HepG2 (cell line): ENCODE data around the gene NFATC3. TPM values are rescaled to one million over a fixed set of nuclear protein-coding genes. Genes with fewer than 3 reads are reported as not detected.

Experiments used
- CBX1 ChIP-seq: IDR thresholded peaks from one replicate; pipeline ENCODE4 v1.6.1; 2016; ENCODE audit warnings: antibody characterized with exemption, low read depth
- JARID2 ChIP-seq: sonication (generic); formaldehyde crosslinking; IDR thresholded peaks from 2 replicates; pipeline ENCODE4 v1.8.1; 2023; ENCODE audit warnings: missing genetic modification reagents, inconsistent platforms; ENCODE audit not compliant: insufficient replicate concordance
- MEF2D ChIP-seq: sonication (generic); formaldehyde crosslinking; IDR thresholded peaks from 2 replicates; pipeline ENCODE4 v1.5.1; 2020; ENCODE audit warnings: mild to moderate bottlenecking, missing genetic modification reagents
- RFX5 ChIP-seq: IDR thresholded peaks from 2 replicates; pipeline ENCODE4 v1.6.1; 2011; ENCODE audit warnings: low read depth, low read length, improper control_type of control experiment
- SAFB2 ChIP-seq: sonication (generic); formaldehyde crosslinking; IDR thresholded peaks from 2 replicates; pipeline ENCODE4 v1.5.1; 2020; ENCODE audit warnings: missing genetic modification reagents, low read depth, mild to moderate bottlenecking, borderline replicate concordance
- SALL1 ChIP-seq: sonication (generic); formaldehyde crosslinking; IDR thresholded peaks from 2 replicates; pipeline ENCODE4 v1.8.0; 2022; ENCODE audit warnings: mild to moderate bottlenecking, missing genetic modification reagents
- SIN3B ChIP-seq: fragments of 150-350 bp; IDR thresholded peaks from 2 replicates; pipeline ENCODE4 v1.6.1; 2014; ENCODE audit warnings: low read length
- SMAD1 ChIP-seq: sonication (generic); formaldehyde crosslinking; IDR thresholded peaks from 2 replicates; pipeline ENCODE4 v1.4.0; 2020; ENCODE audit warnings: missing genetic modification reagents, low read depth, mild to moderate bottlenecking, borderline replicate concordance
- STAT5B ChIP-seq: sonication (generic); formaldehyde crosslinking; IDR thresholded peaks from 2 replicates; pipeline ENCODE4 v1.4.0; 2020; ENCODE audit warnings: missing genetic modification reagents
- TCF7 ChIP-seq: sonication (generic); IDR thresholded peaks from 2 replicates; pipeline ENCODE4 v1.6.1; 2016; ENCODE audit warnings: antibody characterized with exemption, low read depth
- ZBTB8A ChIP-seq: sonication (generic); formaldehyde crosslinking; IDR thresholded peaks from 2 replicates; pipeline ENCODE4 v1.4.0; 2020; ENCODE audit warnings: mild to moderate bottlenecking, low read depth, missing genetic modification reagents, borderline replicate concordance
- ZFP62 ChIP-seq: sonication (generic); formaldehyde crosslinking; IDR thresholded peaks from 2 replicates; pipeline ENCODE4 v1.4.0; 2020; ENCODE audit warnings: missing genetic modification reagents
- ZNF124 ChIP-seq: sonication (generic); formaldehyde crosslinking; IDR thresholded peaks from 2 replicates; pipeline ENCODE4 v1.4.0; 2020; ENCODE audit warnings: missing genetic modification reagents
- ZNF263 ChIP-seq: sonication (generic); formaldehyde crosslinking; IDR thresholded peaks from 2 replicates; pipeline ENCODE4 v1.4.0; 2020; ENCODE audit warnings: missing genetic modification reagents
- ZNF329 ChIP-seq: sonication (generic); formaldehyde crosslinking; IDR thresholded peaks from 2 replicates; pipeline ENCODE4 v1.9.0; 2021; ENCODE audit warnings: low read depth, mild to moderate bottlenecking, missing genetic modification reagents
- ZNF430 ChIP-seq: sonication (generic); formaldehyde crosslinking; IDR thresholded peaks from 2 replicates; pipeline ENCODE4 v1.9.0; 2021; ENCODE audit warnings: mild to moderate bottlenecking, missing genetic modification reagents
- ZNF552 ChIP-seq: sonication (generic); formaldehyde crosslinking; IDR thresholded peaks from 2 replicates; pipeline ENCODE4 v1.9.0; 2022; ENCODE audit warnings: missing genetic modification reagents, mild to moderate bottlenecking, borderline replicate concordance
- ZNF589 ChIP-seq: sonication (generic); formaldehyde crosslinking; conservative IDR thresholded peaks from 2 replicates; pipeline ENCODE4 v1.8.0; 2022; ENCODE audit warnings: mild to moderate bottlenecking, moderate library complexity, missing genetic modification reagents
- ZNF598 ChIP-seq: sonication (generic); formaldehyde crosslinking; IDR thresholded peaks from 2 replicates; pipeline ENCODE4 v1.5.1; 2020; ENCODE audit warnings: mild to moderate bottlenecking, missing genetic modification reagents, borderline replicate concordance
- ZNF788 ChIP-seq: sonication (generic); formaldehyde crosslinking; IDR thresholded peaks from 2 replicates; pipeline ENCODE4 v1.5.0; 2020; ENCODE audit warnings: mild to moderate bottlenecking, missing genetic modification reagents, borderline replicate concordance
- ZNF850 ChIP-seq: sonication (generic); formaldehyde crosslinking; conservative IDR thresholded peaks from 2 replicates; pipeline ENCODE4 v1.9.0; 2021; ENCODE audit warnings: mild to moderate bottlenecking, missing genetic modification reagents
- ZSCAN31 ChIP-seq: sonication (generic); formaldehyde crosslinking; IDR thresholded peaks from 2 replicates; pipeline ENCODE4 v1.5.0; 2020; ENCODE audit warnings: low read depth, mild to moderate bottlenecking, missing genetic modification reagents
- ZSCAN9 ChIP-seq: IDR thresholded peaks from 2 replicates; pipeline ENCODE4 v1.6.1; 2016; ENCODE audit warnings: borderline replicate concordance
- polyA plus RNA-seq, 8 experiments: library from polyadenylated mRNA; depleted of rRNA in 3 of 8; stranded (reverse) in 7 of 8; unstranded in 1 of 8; fragments of >200 nt; fragmentation: Illumina TruSeq in 4 of 8; extraction: Trizol in 4 of 8; gene quantifications; 2 replicates each; pipeline versions ENCODE4 v1.2.1 to v1.2.3, GENCODE V29; 2011 to 2016; ENCODE audit warnings: low read depth in 4 of 8, missing spikeins in 1 of 8, mixed read lengths in 1 of 8; ENCODE audit not compliant: insufficient read depth in 1 of 8
- total RNA-seq, 5 experiments: library from RNA; depleted of rRNA; stranded (reverse); fragments of >200 nt; fragmentation: Illumina TruSeq; extraction: Trizol; gene quantifications; 2 replicates each; pipeline ENCODE4 v1.2.3, GENCODE V29; 2016; ENCODE audit warnings: low read depth in 1 of 5
- TF ChIP-seq, protein P1 (sequence below): sonication (generic); formaldehyde crosslinking; IDR thresholded peaks from 2 replicates; pipeline ENCODE4 v1.4.0; 2020; ENCODE audit warnings: mild to moderate bottlenecking, missing genetic modification reagents, borderline replicate concordance
- TF ChIP-seq, protein P2 (sequence below): sonication (generic); formaldehyde crosslinking; IDR thresholded peaks from 2 replicates; pipeline ENCODE4 v1.8.0; 2022; ENCODE audit warnings: mild to moderate bottlenecking, missing genetic modification reagents, borderline replicate concordance

Gene NFATC3
- total and polyA plus RNA-seq, 2 of the 13 experiments (the other 11 are each of a cell fraction or from before 2014, with no cell fraction given) = 52.6 to 62.7 TPM

DNA sequence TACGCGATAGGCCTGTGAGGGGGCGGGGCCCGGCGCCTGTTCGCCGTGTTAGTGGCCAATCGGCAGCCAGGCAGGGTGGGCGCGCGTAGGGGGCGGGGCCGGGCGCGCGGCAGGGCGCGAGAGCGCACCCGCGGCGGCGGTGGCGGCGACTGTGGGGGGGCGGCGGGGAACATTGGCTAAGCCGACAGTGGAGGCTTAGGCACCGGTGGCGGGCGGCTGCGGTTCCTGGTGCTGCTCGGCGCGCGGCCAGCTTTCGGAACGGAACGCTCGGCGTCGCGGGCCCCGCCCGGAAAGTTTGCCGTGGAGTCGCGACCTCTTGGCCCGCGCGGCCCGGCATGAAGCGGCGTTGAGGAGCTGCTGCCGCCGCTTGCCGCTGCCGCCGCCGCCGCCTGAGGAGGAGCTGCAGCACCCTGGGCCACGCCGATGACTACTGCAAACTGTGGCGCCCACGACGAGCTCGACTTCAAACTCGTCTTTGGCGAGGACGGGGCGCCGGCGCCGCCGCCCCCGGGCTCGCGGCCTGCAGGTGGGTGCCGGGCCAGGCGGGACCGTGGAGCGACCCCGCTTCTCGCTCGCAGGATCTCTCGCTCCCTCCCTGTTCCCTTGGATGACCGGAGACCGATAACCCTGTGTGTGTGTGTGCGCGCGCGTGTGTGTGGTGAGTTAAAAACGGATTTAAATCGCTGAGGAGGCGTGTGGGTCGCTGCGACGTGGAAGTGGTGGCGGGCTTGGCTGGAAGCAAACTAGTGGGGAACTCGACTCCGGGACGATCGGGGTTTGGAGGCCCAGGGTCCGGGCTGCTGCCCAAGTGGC, at the start of gene NFATC3 (continued):
- TF ChIP-seq, protein P1, sequence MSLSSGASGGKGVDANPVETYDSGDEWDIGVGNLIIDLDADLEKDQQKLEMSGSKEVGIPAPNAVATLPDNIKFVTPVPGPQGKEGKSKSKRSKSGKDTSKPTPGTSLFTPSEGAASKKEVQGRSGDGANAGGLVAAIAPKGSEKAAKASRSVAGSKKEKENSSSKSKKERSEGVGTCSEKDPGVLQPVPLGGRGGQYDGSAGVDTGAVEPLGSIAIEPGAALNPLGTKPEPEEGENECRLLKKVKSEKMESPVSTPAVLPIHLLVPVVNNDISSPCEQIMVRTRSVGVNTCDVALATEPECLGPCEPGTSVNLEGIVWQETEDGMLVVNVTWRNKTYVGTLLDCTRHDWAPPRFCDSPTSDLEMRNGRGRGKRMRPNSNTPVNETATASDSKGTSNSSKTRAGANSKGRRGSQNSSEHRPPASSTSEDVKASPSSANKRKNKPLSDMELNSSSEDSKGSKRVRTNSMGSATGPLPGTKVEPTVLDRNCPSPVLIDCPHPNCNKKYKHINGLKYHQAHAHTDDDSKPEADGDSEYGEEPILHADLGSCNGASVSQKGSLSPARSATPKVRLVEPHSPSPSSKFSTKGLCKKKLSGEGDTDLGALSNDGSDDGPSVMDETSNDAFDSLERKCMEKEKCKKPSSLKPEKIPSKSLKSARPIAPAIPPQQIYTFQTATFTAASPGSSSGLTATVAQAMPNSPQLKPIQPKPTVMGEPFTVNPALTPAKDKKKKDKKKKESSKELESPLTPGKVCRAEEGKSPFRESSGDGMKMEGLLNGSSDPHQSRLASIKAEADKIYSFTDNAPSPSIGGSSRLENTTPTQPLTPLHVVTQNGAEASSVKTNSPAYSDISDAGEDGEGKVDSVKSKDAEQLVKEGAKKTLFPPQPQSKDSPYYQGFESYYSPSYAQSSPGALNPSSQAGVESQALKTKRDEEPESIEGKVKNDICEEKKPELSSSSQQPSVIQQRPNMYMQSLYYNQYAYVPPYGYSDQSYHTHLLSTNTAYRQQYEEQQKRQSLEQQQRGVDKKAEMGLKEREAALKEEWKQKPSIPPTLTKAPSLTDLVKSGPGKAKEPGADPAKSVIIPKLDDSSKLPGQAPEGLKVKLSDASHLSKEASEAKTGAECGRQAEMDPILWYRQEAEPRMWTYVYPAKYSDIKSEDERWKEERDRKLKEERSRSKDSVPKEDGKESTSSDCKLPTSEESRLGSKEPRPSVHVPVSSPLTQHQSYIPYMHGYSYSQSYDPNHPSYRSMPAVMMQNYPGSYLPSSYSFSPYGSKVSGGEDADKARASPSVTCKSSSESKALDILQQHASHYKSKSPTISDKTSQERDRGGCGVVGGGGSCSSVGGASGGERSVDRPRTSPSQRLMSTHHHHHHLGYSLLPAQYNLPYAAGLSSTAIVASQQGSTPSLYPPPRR (CRISPR knock-in tag) = no peak
- TF ChIP-seq, protein P2, sequence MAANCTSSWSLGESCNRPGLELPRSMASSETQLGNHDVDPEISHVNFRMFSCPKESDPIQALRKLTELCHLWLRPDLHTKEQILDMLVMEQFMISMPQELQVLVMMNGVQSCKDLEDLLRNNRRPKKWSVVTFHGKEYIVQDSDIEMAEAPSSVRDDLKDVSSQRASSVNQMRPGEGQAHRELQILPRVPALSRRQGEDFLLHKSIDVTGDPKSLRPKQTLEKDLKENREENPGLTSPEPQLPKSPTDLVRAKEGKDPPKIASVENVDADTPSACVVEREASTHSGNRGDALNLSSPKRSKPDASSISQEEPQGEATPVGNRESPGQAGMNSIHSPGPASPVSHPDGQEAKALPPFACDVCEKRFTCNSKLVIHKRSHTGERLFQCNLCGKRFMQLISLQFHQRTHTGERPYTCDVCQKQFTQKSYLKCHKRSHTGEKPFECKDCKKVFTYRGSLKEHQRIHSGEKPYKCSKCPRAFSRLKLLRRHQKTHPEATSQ (CRISPR knock-in tag) = no peak
- no peak for TF ChIP-seq STAT5B (CRISPR knock-in tag)
- peak; percentile 57 for TF ChIP-seq SALL1 (CRISPR knock-in tag)
- TF ChIP-seq SIN3B = no peak
- no peak for TF ChIP-seq MEF2D (CRISPR knock-in tag)
- no peak for TF ChIP-seq ZNF430 (CRISPR knock-in tag)
- peak; percentile 73; the same call in 1 of the 2 replicates for TF ChIP-seq ZSCAN31 (CRISPR knock-in tag)
- TF ChIP-seq ZNF552 = no peak
- TF ChIP-seq TCF7 = no peak
- TF ChIP-seq RFX5 = no peak
- TF ChIP-seq ZNF850 (CRISPR knock-in tag) = no peak
- TF ChIP-seq SMAD1 (CRISPR knock-in tag) = no peak
- no peak; the same call in 1 of the 2 replicates for TF ChIP-seq ZNF124 (CRISPR knock-in tag)
- TF ChIP-seq ZNF788 = peak; percentile 48; the same call in 1 of the 2 replicates
- no peak; the same call in 1 of the 2 replicates for TF ChIP-seq SAFB2 (CRISPR knock-in tag)
- no peak for TF ChIP-seq ZBTB8A (CRISPR knock-in tag)
- TF ChIP-seq ZSCAN9 (CRISPR knock-in tag) = no peak; the same call in 1 of the 2 replicates
- no peak for TF ChIP-seq JARID2
- TF ChIP-seq ZNF589 (CRISPR knock-in tag) = no peak; the same call in 1 of the 2 replicates
- TF ChIP-seq ZNF598 (CRISPR knock-in tag) = peak; percentile 81; the same call in 1 of the 2 replicates
- TF ChIP-seq CBX1 = peak; percentile 26
- TF ChIP-seq ZNF263 = no peak
- peak; percentile 56; the same call in 1 of the 2 replicates for TF ChIP-seq ZNF329 (CRISPR knock-in tag)
- 0 out of 2 replicates have a peak, but pooled peaks have one; percentile 13 for TF ChIP-seq ZFP62 (CRISPR knock-in tag)
